HepG2 (cell line): ENCODE data around the gene SYNGR2. TPM values are rescaled to one million over a fixed set of nuclear protein-coding genes. Genes with fewer than 3 reads are reported as not detected.

Source experiments
- ATAC-seq: fragments of 200-7000 bp; cut with Tn5 transposase; 3 replicates; pipeline ENCODE4 v1.9.1; 2020; ENCODE audit warnings: mild to moderate bottlenecking, moderate library complexity
- BruUV-seq: library from RNA; stranded (reverse); fragments of 400-500 nt; replicated peaks from 2 replicates; lab custom pipeline; 2021; lab: Mats Ljungman, UMichigan
- CTCF ChIA-PET: fragments of 300-600 bp; formaldehyde crosslinking; extraction: SDS; loops from one replicate; lab custom pipeline; 2021; ENCODE audit warnings: low total read pairs, inconsistent platforms, low intra/inter-chr PET ratio; lab: Yijun Ruan, JAX
- POLR2A ChIA-PET: fragments of 350-600 bp; sonication (Branson Sonifier 250); formaldehyde crosslinking; loops from one replicate; lab custom pipeline; 2020; ENCODE audit warnings: antibody characterized with exemption, inconsistent platforms; lab: Yijun Ruan, JAX
- DNase-seq: peaks from one replicate; pipeline ENCODE4 v3.0.0-alpha.2; 2015; ENCODE audit warnings: low spot score
- FAIRE-seq: peaks from 3 replicates; lab custom pipeline; 2011; peaks lifted over from hg19 to GRCh38; lab: Jason Lieb, UNC
- H2AFZ ChIP-seq: one replicate; pipeline ENCODE4 v1.6.1; 2011; ENCODE audit warnings: low read length, inconsistent platforms
- H3K27ac ChIP-seq: fragments of 300-600 bp; 3 replicates; pipeline ENCODE4 v1.8.0; 2011; ENCODE audit warnings: mixed run types, mild to moderate bottlenecking, mixed read lengths, low read length, inconsistent platforms; ENCODE audit not compliant: insufficient read depth; ENCODE audit errors: extremely low read length
- H3K27me3 ChIP-seq, 2 experiments: fragments of 200-600 bp in 1 of 2; 2 replicates in 1 of 2; 3 replicates in 1 of 2; pipeline versions ENCODE4 v1.6.0 to v1.8.0; 2011; ENCODE audit warnings: low read length in 2 of 2, mild to moderate bottlenecking in 2 of 2, moderate library complexity in 2 of 2, inconsistent platforms in 1 of 2; ENCODE audit not compliant: insufficient read depth in 2 of 2, control insufficient read depth in 1 of 2
- H3K36me3 ChIP-seq, 2 experiments: fragments of 200-600 bp in 1 of 2; replicated peaks in 1 of 2; 2 replicates in 1 of 2; 3 replicates in 1 of 2; pipeline versions ENCODE4 v1.5.1 to v1.8.0; 2011; ENCODE audit warnings: low read length in 2 of 2, inconsistent platforms in 1 of 2; ENCODE audit not compliant: insufficient read depth in 2 of 2, control insufficient read depth in 1 of 2
- H3K4me1 ChIP-seq: 2 replicates; pipeline ENCODE4 v1.5.1; 2012; ENCODE audit warnings: low read length, inconsistent platforms; ENCODE audit not compliant: insufficient read depth
- H3K4me2 ChIP-seq: 2 replicates; pipeline ENCODE4 v1.6.0; 2011; ENCODE audit warnings: low read depth, low read length, inconsistent platforms
- H3K4me3 ChIP-seq, 3 experiments: fragments of 200-600 bp in 1 of 3; sonication (generic), shearing (Covaris generic) in 1 of 3; replicated peaks in 1 of 3; 2 replicates each; pipeline ENCODE4 v1.5.1; 2011 to 2016; ENCODE audit warnings: low read length in 3 of 3, inconsistent platforms in 2 of 3, low read depth in 2 of 3, mild to moderate bottlenecking in 2 of 3, control low read depth in 1 of 3, mixed read lengths in 1 of 3; ENCODE audit not compliant: insufficient read depth in 1 of 3
- H3K79me2 ChIP-seq: one replicate; pipeline ENCODE4 v1.6.1; 2011; ENCODE audit warnings: low read length, inconsistent platforms; ENCODE audit not compliant: insufficient read depth
- H3K9ac ChIP-seq: 2 replicates; pipeline ENCODE4 v1.6.0; 2011; ENCODE audit warnings: mild to moderate bottlenecking, low read depth, low read length, inconsistent platforms; ENCODE audit not compliant: insufficient read depth
- H3K9me3 ChIP-seq: 2 replicates; pipeline ENCODE4 v1.5.1; 2012; ENCODE audit warnings: mild to moderate bottlenecking, low read length
- H4K20me1 ChIP-seq: 2 replicates; pipeline ENCODE4 v1.6.0; 2011; ENCODE audit warnings: inconsistent platforms, mild to moderate bottlenecking, low read length, moderate library complexity; ENCODE audit not compliant: insufficient read depth
- GATAD2A ChIP-seq: IDR thresholded peaks from 2 replicates; pipeline ENCODE4 v1.6.1; 2016
- SOX13 ChIP-seq, 3 experiments: fragments of 450-650 bp in 1 of 3; sonication (generic) in 1 of 3; formaldehyde crosslinking in 1 of 3; IDR thresholded peaks in 2 of 3; conservative IDR thresholded peaks in 1 of 3; 2 replicates each; pipeline versions ENCODE4 v1.5.0 to v1.6.1; 2016 to 2020; ENCODE audit warnings: antibody characterized with exemption in 1 of 3, mild to moderate bottlenecking in 1 of 3, missing compliant biosample characterization in 1 of 3, missing genetic modification reagents in 1 of 3, moderate library complexity in 1 of 3
- WIZ ChIP-seq: sonication (generic); formaldehyde crosslinking; IDR thresholded peaks from 2 replicates; pipeline ENCODE4 v1.5.1; 2020; ENCODE audit warnings: mild to moderate bottlenecking, missing genetic modification reagents
- ZNF629 ChIP-seq: sonication (generic); formaldehyde crosslinking; conservative IDR thresholded peaks from 2 replicates; pipeline ENCODE4 v1.5.0; 2020; ENCODE audit warnings: missing genetic modification reagents
- ZNF7 ChIP-seq: IDR thresholded peaks from 2 replicates; pipeline ENCODE4 v1.6.1; 2016; ENCODE audit warnings: missing biosample characterization, missing genetic modification reagents
- ZNF720 ChIP-seq: sonication (generic); formaldehyde crosslinking; IDR thresholded peaks from 2 replicates; pipeline ENCODE4 v1.4.0; 2020; ENCODE audit warnings: missing genetic modification reagents
- ZNF841 ChIP-seq: sonication (generic); formaldehyde crosslinking; IDR thresholded peaks from 2 replicates; pipeline ENCODE4 v1.8.1; 2023; ENCODE audit warnings: missing genetic modification reagents, borderline replicate concordance
- ZNF891 ChIP-seq: sonication (generic); formaldehyde crosslinking; IDR thresholded peaks from 2 replicates; pipeline ENCODE4 v1.5.0; 2020; ENCODE audit warnings: mild to moderate bottlenecking, missing genetic modification reagents
- WGBS: methylation state at CpG from one replicate; pipeline ENCODE4 v1.1.6; 2017; ENCODE audit warnings: low lambda C conversion rate; 5-methylcytosine and 5-hydroxymethylcytosine counted together
- in situ Hi-C: cut with HindIII; loops from 2 replicates; pipeline ENCODE4 v1.10.0; 2017; ENCODE audit warnings: low pct_unique_long_range_greater_than_20kb; ENCODE audit not compliant: extremely low pct_ligation_motif_present
- intact Hi-C: fragments of 100-400 bp; cut with micrococcal nuclease; formaldehyde crosslinking; loops from one replicate; pipeline ENCODE4 v1.10.0; 2022; ENCODE audit not compliant: unreplicated experiment
- polyA plus RNA-seq, 8 experiments: library from polyadenylated mRNA; depleted of rRNA in 3 of 8; stranded (reverse) in 7 of 8; unstranded in 1 of 8; fragments of >200 nt; fragmentation: Illumina TruSeq in 4 of 8; extraction: Trizol in 4 of 8; gene quantifications; 2 replicates each; pipeline versions ENCODE4 v1.2.1 to v1.2.3, GENCODE V29; 2011 to 2016; ENCODE audit warnings: low read depth in 4 of 8, missing spikeins in 1 of 8, mixed read lengths in 1 of 8; ENCODE audit not compliant: insufficient read depth in 1 of 8
- total RNA-seq, 5 experiments: library from RNA; depleted of rRNA; stranded (reverse); fragments of >200 nt; fragmentation: Illumina TruSeq; extraction: Trizol; gene quantifications; 2 replicates each; pipeline ENCODE4 v1.2.3, GENCODE V29; 2016; ENCODE audit warnings: low read depth in 1 of 5
- TF ChIP-seq, protein P1 (sequence below), 2 experiments: sonication (generic) in 1 of 2; formaldehyde crosslinking in 1 of 2; IDR thresholded peaks; 2 replicates each; pipeline versions ENCODE4 v1.5.1 to v1.6.1; 2011 to 2020; ENCODE audit warnings: borderline replicate concordance in 1 of 2, low read depth in 1 of 2, low read length in 1 of 2, mild to moderate bottlenecking in 1 of 2, missing genetic modification reagents in 1 of 2, moderate library complexity in 1 of 2
- TF ChIP-seq, protein P2 (sequence below): sonication (generic); formaldehyde crosslinking; IDR thresholded peaks from 2 replicates; pipeline ENCODE4 v1.5.0; 2020; ENCODE audit warnings: mild to moderate bottlenecking, missing genetic modification reagents
- TF ChIP-seq, protein P3 (sequence below): sonication (generic); formaldehyde crosslinking; IDR thresholded peaks from 2 replicates; pipeline ENCODE4 v1.9.0; 2022; ENCODE audit warnings: missing genetic modification reagents, mild to moderate bottlenecking, borderline replicate concordance
- TF ChIP-seq, protein P4 (sequence below): sonication (generic); formaldehyde crosslinking; conservative IDR thresholded peaks from 2 replicates; pipeline ENCODE4 v1.4.0; 2020; ENCODE audit warnings: missing genetic modification reagents

SYNGR2 gene
- total and polyA plus RNA-seq, 2 of the 13 experiments (the other 11 are each of a cell fraction or from before 2014, with no cell fraction given): 46.7 to 170 TPM

DNA sequence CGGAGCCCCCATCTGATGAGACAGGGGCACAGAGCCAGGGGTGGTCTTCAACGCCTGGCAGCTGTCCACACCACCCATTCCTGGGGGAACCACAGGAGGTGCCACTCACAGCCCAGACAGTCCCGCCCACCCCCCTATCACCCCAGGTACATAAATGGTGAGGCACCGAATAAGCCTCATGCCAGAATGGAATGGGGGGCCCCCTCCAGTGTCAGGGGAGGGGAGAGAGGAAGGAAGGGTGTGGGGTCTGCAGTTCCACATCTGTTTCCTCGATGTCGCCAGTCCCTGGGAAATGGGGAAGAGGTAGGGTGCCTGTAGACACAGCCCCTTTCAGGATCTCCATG is 41.5 kb upstream of the SYNGR2 start (continued):
- 0 out of 2 replicates have a peak, but pooled peaks have one; percentile 2 for TF ChIP-seq ZNF629 (CRISPR knock-in tag)

DNA sequence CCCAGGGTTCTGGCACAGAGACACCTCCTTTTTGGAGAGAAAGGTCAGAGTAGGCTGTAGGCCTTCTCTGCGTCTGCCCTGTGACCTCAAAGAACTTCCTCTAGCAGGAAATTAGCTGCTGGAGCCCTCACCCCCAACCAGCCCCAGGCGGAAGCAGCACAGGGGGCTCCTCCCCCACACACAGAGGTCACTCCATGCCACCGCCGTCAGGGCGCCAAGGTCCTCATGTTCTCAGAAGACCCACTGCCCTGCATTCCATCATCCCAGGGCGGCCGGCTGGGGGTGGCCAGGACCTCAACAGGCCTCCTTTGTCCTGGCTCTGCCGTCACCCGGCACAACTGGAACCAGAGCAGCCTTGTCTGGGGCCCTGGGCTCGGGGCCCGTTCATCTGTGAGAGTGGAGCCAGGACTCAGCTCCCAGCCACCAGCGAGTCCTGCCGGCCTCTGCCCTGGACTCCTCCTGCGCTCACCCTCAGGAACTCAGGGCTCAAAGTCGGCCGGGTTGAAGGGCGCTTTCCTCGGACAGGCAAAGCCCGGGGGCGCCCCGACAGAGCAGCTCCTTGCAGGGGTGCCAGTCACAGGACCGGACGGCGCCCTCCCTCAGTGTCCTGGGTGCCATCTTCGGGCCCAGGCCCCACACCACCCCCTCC is 41.0 kb upstream of the SYNGR2 start:
- Histone ChIP-seq H3K79me2 (peaks cover 19% of the 10 kb centered on the region), H3K4me1 (peaks cover 49% of the 10 kb centered on the region), H3K9ac (peak overlapping the region; percentile 90), H4K20me1 (peaks cover 8% of the 10 kb centered on the region; the same call in 1 of the 2 replicates), H3K4me3 (peak overlapping the region; percentile 67 to 95 (median 86)), H2AFZ (no peak overlapping the region), H3K36me3 (peaks cover 26 to 37% of the 10 kb centered on the region in 2 experiments; a peak in 4 of 5 replicates), H3K27ac (peak overlapping the region; percentile 91), H3K9me3 (no peaks in the 10 kb centered on the region), H3K4me2 (peak overlapping the region; percentile 90), H3K27me3 (no peaks in the 10 kb centered on the region)
- POLR2A ChIA-PET: interaction anchor here (0.6 to 4.4 kb wide), 18 partner anchors 8 to 76 kb away, joined by 3 to 57 read pairs (median 5); partner anchors contain the start of genes AFMID, C17orf99 and TK1
- ATAC-seq: peak; percentile 62
- peak; percentile 96 for FAIRE-seq
- BruUV-seq: TSS peak; percentile 97
- intact Hi-C loops (loop anchor here (5.0 kb wide), 1 partner anchor 40 kb away; the partner anchor contains the start of gene SYNGR2), in situ Hi-C loops (no loop called here)
- DNase-seq: peak; percentile 93
- CTCF ChIA-PET: no interaction called here
- under 1% methylated on average over 14 of the region's 25 CpGs for WGBS
- TF ChIP-seq SOX13 (IDR thresholded peaks at IDR 0.05) (no peak), SOX13 (CRISPR knock-in tag; conservative IDR thresholded peaks at IDR 0.05 in 1 of 2, IDR thresholded peaks at IDR 0.05 in 1 of 2) (peak in 1 of 2 experiments; percentile 60; a peak in 1 of 4 replicates), ZNF720 (no peak), ZNF841 (CRISPR knock-in tag) (no peak), WIZ (no peak; the same call in 1 of the 2 replicates), ZNF891 (peak; percentile 68; the same call in 1 of the 2 replicates), ZNF7 (CRISPR knock-in tag) (no peak), GATAD2A (CRISPR knock-in tag) (peak; percentile 61)
- TF ChIP-seq, protein P1, sequence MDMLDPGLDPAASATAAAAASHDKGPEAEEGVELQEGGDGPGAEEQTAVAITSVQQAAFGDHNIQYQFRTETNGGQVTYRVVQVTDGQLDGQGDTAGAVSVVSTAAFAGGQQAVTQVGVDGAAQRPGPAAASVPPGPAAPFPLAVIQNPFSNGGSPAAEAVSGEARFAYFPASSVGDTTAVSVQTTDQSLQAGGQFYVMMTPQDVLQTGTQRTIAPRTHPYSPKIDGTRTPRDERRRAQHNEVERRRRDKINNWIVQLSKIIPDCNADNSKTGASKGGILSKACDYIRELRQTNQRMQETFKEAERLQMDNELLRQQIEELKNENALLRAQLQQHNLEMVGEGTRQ (IDR thresholded peaks at IDR 0.05; ENCODE audit: low read depth, low read length): no peak
- TF ChIP-seq, protein P1 (CRISPR knock-in tag; IDR thresholded peaks at IDR 0.05; ENCODE audit: borderline replicate concordance): no peak
- TF ChIP-seq, protein P2, sequence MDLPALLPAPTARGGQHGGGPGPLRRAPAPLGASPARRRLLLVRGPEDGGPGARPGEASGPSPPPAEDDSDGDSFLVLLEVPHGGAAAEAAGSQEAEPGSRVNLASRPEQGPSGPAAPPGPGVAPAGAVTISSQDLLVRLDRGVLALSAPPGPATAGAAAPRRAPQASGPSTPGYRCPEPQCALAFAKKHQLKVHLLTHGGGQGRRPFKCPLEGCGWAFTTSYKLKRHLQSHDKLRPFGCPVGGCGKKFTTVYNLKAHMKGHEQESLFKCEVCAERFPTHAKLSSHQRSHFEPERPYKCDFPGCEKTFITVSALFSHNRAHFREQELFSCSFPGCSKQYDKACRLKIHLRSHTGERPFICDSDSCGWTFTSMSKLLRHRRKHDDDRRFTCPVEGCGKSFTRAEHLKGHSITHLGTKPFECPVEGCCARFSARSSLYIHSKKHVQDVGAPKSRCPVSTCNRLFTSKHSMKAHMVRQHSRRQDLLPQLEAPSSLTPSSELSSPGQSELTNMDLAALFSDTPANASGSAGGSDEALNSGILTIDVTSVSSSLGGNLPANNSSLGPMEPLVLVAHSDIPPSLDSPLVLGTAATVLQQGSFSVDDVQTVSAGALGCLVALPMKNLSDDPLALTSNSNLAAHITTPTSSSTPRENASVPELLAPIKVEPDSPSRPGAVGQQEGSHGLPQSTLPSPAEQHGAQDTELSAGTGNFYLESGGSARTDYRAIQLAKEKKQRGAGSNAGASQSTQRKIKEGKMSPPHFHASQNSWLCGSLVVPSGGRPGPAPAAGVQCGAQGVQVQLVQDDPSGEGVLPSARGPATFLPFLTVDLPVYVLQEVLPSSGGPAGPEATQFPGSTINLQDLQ (CRISPR knock-in tag): no peak
- TF ChIP-seq, protein P3, sequence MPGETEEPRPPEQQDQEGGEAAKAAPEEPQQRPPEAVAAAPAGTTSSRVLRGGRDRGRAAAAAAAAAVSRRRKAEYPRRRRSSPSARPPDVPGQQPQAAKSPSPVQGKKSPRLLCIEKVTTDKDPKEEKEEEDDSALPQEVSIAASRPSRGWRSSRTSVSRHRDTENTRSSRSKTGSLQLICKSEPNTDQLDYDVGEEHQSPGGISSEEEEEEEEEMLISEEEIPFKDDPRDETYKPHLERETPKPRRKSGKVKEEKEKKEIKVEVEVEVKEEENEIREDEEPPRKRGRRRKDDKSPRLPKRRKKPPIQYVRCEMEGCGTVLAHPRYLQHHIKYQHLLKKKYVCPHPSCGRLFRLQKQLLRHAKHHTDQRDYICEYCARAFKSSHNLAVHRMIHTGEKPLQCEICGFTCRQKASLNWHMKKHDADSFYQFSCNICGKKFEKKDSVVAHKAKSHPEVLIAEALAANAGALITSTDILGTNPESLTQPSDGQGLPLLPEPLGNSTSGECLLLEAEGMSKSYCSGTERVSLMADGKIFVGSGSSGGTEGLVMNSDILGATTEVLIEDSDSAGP (CRISPR knock-in tag): peak; percentile 90
- TF ChIP-seq, protein P4, sequence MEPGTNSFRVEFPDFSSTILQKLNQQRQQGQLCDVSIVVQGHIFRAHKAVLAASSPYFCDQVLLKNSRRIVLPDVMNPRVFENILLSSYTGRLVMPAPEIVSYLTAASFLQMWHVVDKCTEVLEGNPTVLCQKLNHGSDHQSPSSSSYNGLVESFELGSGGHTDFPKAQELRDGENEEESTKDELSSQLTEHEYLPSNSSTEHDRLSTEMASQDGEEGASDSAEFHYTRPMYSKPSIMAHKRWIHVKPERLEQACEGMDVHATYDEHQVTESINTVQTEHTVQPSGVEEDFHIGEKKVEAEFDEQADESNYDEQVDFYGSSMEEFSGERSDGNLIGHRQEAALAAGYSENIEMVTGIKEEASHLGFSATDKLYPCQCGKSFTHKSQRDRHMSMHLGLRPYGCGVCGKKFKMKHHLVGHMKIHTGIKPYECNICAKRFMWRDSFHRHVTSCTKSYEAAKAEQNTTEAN: 0 out of 2 replicates have a peak, but pooled peaks have one; percentile 7
